ENCODE results near the gene FOXO3.

Gene FOXO3

GRCh38 chr6:108566406-108566805 is 5.7 kb downstream of the FOXO3 start:
- DNase-seq (ENCODE audit: low read depth), result no peak
- H3K4me3 ChIP-seq (ENCODE audit: low read depth, low read length), result no peak overlapping the region
- TF ChIP-seq MAX (IDR thresholded peaks at IDR 0.05; ENCODE audit: low read depth, low read length) (no peak), MYC (IDR thresholded peaks at IDR 0.05; ENCODE audit: low read depth, low read length) (no peak), CTCF (IDR thresholded peaks at IDR 0.05; ENCODE audit: low read depth, low read length) (no peak), POLR2A (IDR thresholded peaks at IDR 0.05; ENCODE audit: extremely low read depth, insufficient read length) (no peak)

GRCh38 chr6:108568101-108568500 is 7.4 kb downstream of the FOXO3 start:
- H3K4me3 ChIP-seq (ENCODE audit: low read depth, low read length), result no peak overlapping the region
- no peak for DNase-seq (ENCODE audit: low read depth)
- TF ChIP-seq MYC (IDR thresholded peaks at IDR 0.05; ENCODE audit: low read depth, low read length) (no peak), MAX (IDR thresholded peaks at IDR 0.05; ENCODE audit: low read depth, low read length) (no peak), CTCF (IDR thresholded peaks at IDR 0.05; ENCODE audit: low read depth, low read length) (no peak), POLR2A (IDR thresholded peaks at IDR 0.05; ENCODE audit: extremely low read depth, insufficient read length) (no peak)

- no peak for DNase-seq (ENCODE audit: low read depth)
- H3K4me3 ChIP-seq (ENCODE audit: low read depth, low read length), result no peak overlapping the region
- TF ChIP-seq MYC (IDR thresholded peaks at IDR 0.05; ENCODE audit: low read depth, low read length) (no peak), MAX (IDR thresholded peaks at IDR 0.05; ENCODE audit: low read depth, low read length) (no peak), POLR2A (IDR thresholded peaks at IDR 0.05; ENCODE audit: extremely low read depth, insufficient read length) (no peak), CTCF (IDR thresholded peaks at IDR 0.05; ENCODE audit: low read depth, low read length) (no peak)
Observed at GRCh38 chr6:108568551-108569305, 8.0 kb downstream of the FOXO3 start.

- TF ChIP-seq CTCF (IDR thresholded peaks at IDR 0.05; ENCODE audit: low read depth, low read length), result no peak
- TF ChIP-seq MYC (IDR thresholded peaks at IDR 0.05; ENCODE audit: low read depth, low read length), result no peak
- TF ChIP-seq MAX (IDR thresholded peaks at IDR 0.05; ENCODE audit: low read depth, low read length), result no peak
- TF ChIP-seq POLR2A (IDR thresholded peaks at IDR 0.05; ENCODE audit: extremely low read depth, insufficient read length), result no peak
- H3K4me3 ChIP-seq (ENCODE audit: low read depth, low read length), result no peak overlapping the region
- DNase-seq (ENCODE audit: low read depth), result no peak
Observed at GRCh38 chr6:108570517-108570916, 9.8 kb downstream of the FOXO3 start.

GRCh38 chr6:108574457-108575141 is 13.9 kb downstream of the FOXO3 start:
- no peak overlapping the region for H3K4me3 ChIP-seq (ENCODE audit: low read depth, low read length)
- TF ChIP-seq MYC (IDR thresholded peaks at IDR 0.05; ENCODE audit: low read depth, low read length) (no peak), CTCF (IDR thresholded peaks at IDR 0.05; ENCODE audit: low read depth, low read length) (no peak), MAX (IDR thresholded peaks at IDR 0.05; ENCODE audit: low read depth, low read length) (no peak)
- DNase-seq (ENCODE audit: low read depth), result no peak

Data from NB4 (cell line).